KOPT-K1 (cell line): ENCODE measurements around the gene ARHGEF16.

Source experiments
- H3K27ac ChIP-seq: fragments of 200-600 bp; sonication (generic); 2 replicates; pipeline ENCODE4 v1.5.1; 2016; ENCODE audit warnings: antibody characterized with exemption, mild to moderate bottlenecking, low read depth, low read length; ENCODE audit not compliant: poor library complexity, severe bottlenecking
- H3K36me3 ChIP-seq: fragments of 200-600 bp; sonication (generic); 2 replicates; pipeline ENCODE4 v1.5.1; 2017; ENCODE audit warnings: antibody characterized with exemption, mild to moderate bottlenecking, low read length, moderate library complexity; ENCODE audit not compliant: insufficient read depth
- H3K9me3 ChIP-seq: fragments of 200-600 bp; sonication (generic); 2 replicates; pipeline ENCODE4 v1.5.1; 2017; ENCODE audit warnings: antibody characterized with exemption, low read length, mild to moderate bottlenecking; ENCODE audit not compliant: insufficient read depth, poor library complexity, severe bottlenecking

Gene ARHGEF16

GRCh38 chr1:3521426-3521825 lies 67.0 kb downstream of the ARHGEF16 start:
- Histone ChIP-seq H3K9me3 (peaks cover 4% of the 10 kb centered on the region), H3K27ac (no peak overlapping the region), H3K36me3 (no peaks in the 10 kb centered on the region)

DNA sequence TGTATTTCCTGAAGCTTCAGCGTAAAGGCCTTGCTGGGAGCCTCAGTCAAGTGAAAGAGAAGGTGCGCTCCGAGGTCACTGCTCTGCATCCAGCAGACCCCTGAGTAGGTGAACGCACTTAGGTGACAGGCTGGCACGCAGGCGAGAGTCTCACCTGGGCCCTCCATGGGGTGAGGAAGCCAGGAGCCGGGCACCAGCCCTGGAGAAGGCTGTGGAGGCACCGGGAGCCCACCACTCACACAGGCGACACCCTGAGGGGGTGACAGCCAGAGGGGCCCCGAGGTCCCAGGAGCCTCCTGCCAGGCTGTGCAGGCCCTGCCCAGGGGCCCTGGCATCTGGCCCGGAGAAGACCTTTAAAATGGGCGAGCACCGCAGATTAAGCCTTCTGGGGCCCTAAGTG lies 67.6 kb downstream of the ARHGEF16 start:
- H3K36me3 ChIP-seq: no peaks in the 10 kb centered on the region
- H3K9me3 ChIP-seq: peaks cover 4% of the 10 kb centered on the region
- no peak overlapping the region for H3K27ac ChIP-seq

GRCh38 chr1:3522564-3523265 lies 68.2 kb downstream of the ARHGEF16 start:
- Histone ChIP-seq H3K9me3 (peaks cover 4% of the 10 kb centered on the region), H3K27ac (no peak overlapping the region), H3K36me3 (no peaks in the 10 kb centered on the region)

DNA sequence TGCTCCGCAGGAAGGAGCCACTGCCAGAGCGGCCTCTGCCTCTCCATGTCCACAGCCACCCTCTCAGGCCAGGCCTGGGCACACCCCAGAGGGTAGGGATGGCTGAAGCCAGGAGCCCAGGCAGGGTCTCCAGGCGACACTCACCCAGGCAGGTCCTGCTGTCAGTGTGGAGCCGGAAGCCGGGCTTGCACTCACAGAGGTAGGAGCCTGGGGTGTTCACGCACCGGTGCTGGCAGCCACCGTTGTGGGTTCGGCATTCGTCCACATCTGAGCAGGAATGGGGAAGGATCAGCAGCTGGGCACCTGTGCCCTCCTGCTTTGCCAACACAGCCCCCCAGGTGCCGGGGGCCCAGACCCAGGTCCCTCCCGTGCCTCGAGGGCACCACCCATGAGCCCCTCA lies 69.5 kb downstream of the ARHGEF16 start:
- H3K9me3 ChIP-seq: no peaks in the 10 kb centered on the region
- H3K36me3 ChIP-seq: no peaks in the 10 kb centered on the region
- no peak overlapping the region for H3K27ac ChIP-seq

DNA sequence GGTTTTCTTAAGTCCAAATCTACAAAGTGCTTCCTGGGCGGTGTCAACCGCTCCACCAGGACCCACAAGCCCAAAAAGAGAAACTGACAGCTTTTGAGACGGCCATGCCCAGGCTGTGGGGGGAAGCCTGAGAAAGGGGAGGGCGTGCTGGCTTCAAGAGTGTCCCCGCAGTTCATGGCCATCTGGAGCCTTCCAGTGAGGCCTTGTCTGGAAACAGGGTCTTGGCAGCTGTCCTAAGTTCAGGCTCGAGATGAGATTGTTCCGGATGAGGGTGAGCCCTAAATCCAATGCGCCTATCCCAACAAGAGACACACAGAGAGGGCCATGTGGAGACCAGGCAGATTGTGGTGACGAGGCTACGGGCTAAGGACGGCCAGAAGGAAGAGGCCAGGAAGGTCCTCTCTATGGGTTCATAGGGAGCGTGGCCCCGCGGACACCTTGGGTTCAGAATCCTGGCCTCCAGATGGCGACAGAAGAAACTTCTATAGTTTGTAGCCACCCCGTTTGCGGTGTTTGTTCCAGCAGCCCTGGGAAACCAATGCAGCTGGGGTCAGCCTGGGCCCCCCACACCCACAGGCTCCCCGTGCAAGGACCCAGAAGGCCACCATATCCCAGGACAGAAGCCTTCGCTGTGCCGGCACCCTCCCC lies 70.2 kb downstream of the ARHGEF16 start:
- Histone ChIP-seq H3K27ac (no peak overlapping the region), H3K36me3 (no peaks in the 10 kb centered on the region)

GRCh38 chr1:3525551-3526482 lies 71.4 kb downstream of the ARHGEF16 start:
- no peaks in the 10 kb centered on the region for H3K9me3 ChIP-seq
- H3K36me3 ChIP-seq: no peaks in the 10 kb centered on the region
- no peak overlapping the region for H3K27ac ChIP-seq

More for the DNA sequence above, 70.2 kb downstream of the ARHGEF16 start:
- no peaks in the 10 kb centered on the region for H3K9me3 ChIP-seq

DNA sequence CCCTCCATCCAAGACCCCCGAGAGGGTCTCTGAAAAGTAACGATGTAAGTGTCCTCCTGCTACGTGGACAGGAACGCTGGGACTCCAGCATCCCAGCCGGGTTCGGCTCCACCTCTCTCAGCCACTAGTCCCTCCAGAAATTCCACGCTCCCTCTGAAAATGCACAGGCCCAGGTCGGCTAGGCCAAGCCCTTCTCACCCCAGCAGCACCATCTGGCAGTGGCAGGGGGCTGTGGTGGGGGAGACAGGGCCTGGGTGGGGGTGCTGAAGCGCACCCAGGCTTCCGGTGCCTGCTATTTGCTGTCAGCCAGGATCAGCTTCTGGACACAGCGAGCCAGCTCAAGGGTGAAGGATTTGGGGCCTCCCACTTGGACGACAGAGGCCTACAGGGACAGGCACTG lies 73.3 kb downstream of the ARHGEF16 start:
- Histone ChIP-seq H3K27ac (no peak overlapping the region), H3K9me3 (no peaks in the 10 kb centered on the region), H3K36me3 (no peaks in the 10 kb centered on the region)

GRCh38 chr1:3529099-3529729 lies 74.7 kb downstream of the ARHGEF16 start:
- Histone ChIP-seq H3K36me3 (no peaks in the 10 kb centered on the region), H3K27ac (no peak overlapping the region), H3K9me3 (no peaks in the 10 kb centered on the region)

DNA sequence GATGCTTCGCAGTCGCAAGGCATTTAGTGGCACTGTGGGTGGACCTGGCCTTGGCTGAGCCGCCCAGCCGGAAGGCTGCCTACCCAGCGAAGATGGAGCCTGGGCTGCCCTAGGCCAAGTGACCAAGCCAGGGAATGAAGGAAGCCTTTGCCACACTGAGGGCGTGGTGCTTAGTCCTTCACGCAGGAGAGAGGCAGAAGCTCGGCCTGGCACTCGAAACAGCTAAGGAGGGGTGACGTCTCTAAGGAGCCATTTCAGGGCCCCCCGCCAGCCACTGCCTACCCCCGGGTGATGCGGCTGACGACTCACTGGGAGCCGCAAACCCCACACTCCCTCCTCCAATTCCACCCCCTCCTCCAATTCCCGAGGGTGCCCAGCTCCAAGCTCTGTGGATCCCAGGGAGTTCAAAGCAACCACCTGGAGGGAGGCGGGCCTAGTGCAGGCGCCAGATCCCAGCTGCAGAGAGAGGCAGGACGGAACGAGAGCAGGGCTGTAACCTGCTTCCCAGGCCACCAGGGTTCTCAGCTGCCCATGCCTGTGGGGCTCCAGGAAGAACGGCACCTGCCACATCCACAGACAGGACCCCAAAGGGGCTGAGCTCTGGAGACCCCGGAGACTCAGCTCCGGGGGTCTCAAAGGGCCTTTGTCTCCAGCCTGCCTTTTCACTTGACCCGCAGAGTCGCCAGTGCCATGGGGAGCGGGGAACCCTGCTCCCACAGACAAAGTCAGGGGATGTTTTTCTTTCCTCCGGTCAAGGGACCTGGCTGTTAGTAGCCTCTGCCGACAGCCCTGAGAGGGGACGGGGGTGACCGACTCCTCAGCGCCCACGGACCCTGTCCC lies 75.8 kb downstream of the ARHGEF16 start:
- Histone ChIP-seq H3K9me3 (no peaks in the 10 kb centered on the region), H3K27ac (no peak overlapping the region), H3K36me3 (no peaks in the 10 kb centered on the region)
